HepG2 (cell line): ENCODE results near the gene FBXL4. TPM values are rescaled to one million over a fixed set of nuclear protein-coding genes. Genes with fewer than 3 reads are reported as not detected.

Experiments used
- EZH2 ChIP-seq: conservative IDR thresholded peaks from 2 replicates; pipeline ENCODE4 v1.6.1; 2012; ENCODE audit warnings: mild to moderate bottlenecking, low read depth, low read length, moderate library complexity
- HNRNPK ChIP-seq: fragments of 200-400 bp; formaldehyde crosslinking; IDR thresholded peaks from 2 replicates; pipeline ENCODE4 v1.6.1; 2018; ENCODE audit warnings: low read length, low read depth, moderate library complexity, mild to moderate bottlenecking; ENCODE audit not compliant: poor library complexity, severe bottlenecking
- IRF2 ChIP-seq: IDR thresholded peaks from 2 replicates; pipeline ENCODE4 v1.6.1; 2018; ENCODE audit warnings: missing genetic modification reagents, missing compliant biosample characterization
- KDM2A ChIP-seq: sonication (generic); formaldehyde crosslinking; IDR thresholded peaks from 2 replicates; pipeline ENCODE4 v1.4.0; 2020; ENCODE audit warnings: low read depth, missing genetic modification reagents, borderline replicate concordance
- PCBP2 ChIP-seq: fragments of 200-400 bp; formaldehyde crosslinking; optimal IDR thresholded peaks from 2 replicates; pipeline ENCODE3; 2018; ENCODE audit warnings: low read length, low read depth; ENCODE audit not compliant: poor library complexity, severe bottlenecking
- PHB2 ChIP-seq: fragments of 450-650 bp; IDR thresholded peaks from 2 replicates; pipeline ENCODE4 v1.6.1; 2018; ENCODE audit not compliant: partially characterized antibody
- SOX6 ChIP-seq, 2 experiments: fragments of 450-650 bp in 1 of 2; sonication (generic) in 1 of 2; formaldehyde crosslinking in 1 of 2; IDR thresholded peaks; 2 replicates each; pipeline versions ENCODE4 v1.4.0 to v1.6.1; 2017 to 2020; ENCODE audit warnings: antibody characterized with exemption in 1 of 2, mild to moderate bottlenecking in 1 of 2, missing genetic modification reagents in 1 of 2
- STAG1 ChIP-seq: sonication (generic); formaldehyde crosslinking; IDR thresholded peaks from 2 replicates; pipeline ENCODE4 v1.4.0; 2020; ENCODE audit warnings: missing genetic modification reagents
- TEAD3 ChIP-seq: optimal IDR thresholded peaks from 2 replicates; pipeline ENCODE3; 2016; ENCODE audit warnings: borderline replicate concordance
- polyA plus RNA-seq, 8 experiments: library from polyadenylated mRNA; depleted of rRNA in 3 of 8; stranded (reverse) in 7 of 8; unstranded in 1 of 8; fragments of >200 nt; fragmentation: Illumina TruSeq in 4 of 8; extraction: Trizol in 4 of 8; gene quantifications; 2 replicates each; pipeline versions ENCODE4 v1.2.1 to v1.2.3, GENCODE V29; 2011 to 2016; ENCODE audit warnings: low read depth in 4 of 8, missing spikeins in 1 of 8, mixed read lengths in 1 of 8; ENCODE audit not compliant: insufficient read depth in 1 of 8
- total RNA-seq, 5 experiments: library from RNA; depleted of rRNA; stranded (reverse); fragments of >200 nt; fragmentation: Illumina TruSeq; extraction: Trizol; gene quantifications; 2 replicates each; pipeline ENCODE4 v1.2.3, GENCODE V29; 2016; ENCODE audit warnings: low read depth in 1 of 5
- TF ChIP-seq, protein P1 (sequence below): sonication (generic); formaldehyde crosslinking; IDR thresholded peaks from 2 replicates; pipeline ENCODE4 v1.8.1; 2023; ENCODE audit warnings: mild to moderate bottlenecking, missing genetic modification reagents
- TF ChIP-seq, protein P2 (sequence below), 2 experiments: sonication (generic) in 1 of 2; formaldehyde crosslinking in 1 of 2; IDR thresholded peaks; 2 replicates each; pipeline versions ENCODE4 v1.4.0 to v1.6.1; 2018 to 2020; ENCODE audit warnings: missing genetic modification reagents in 2 of 2, borderline replicate concordance in 1 of 2, low read depth in 1 of 2, mild to moderate bottlenecking in 1 of 2, missing biosample characterization in 1 of 2
- TF ChIP-seq, protein P3 (sequence below): IDR thresholded peaks from 2 replicates; pipeline ENCODE4 v1.6.1; 2018; ENCODE audit warnings: missing genetic modification reagents
- TF ChIP-seq, protein P4 (sequence below): sonication (generic); formaldehyde crosslinking; IDR thresholded peaks from 2 replicates; pipeline ENCODE4 v1.4.0; 2020; ENCODE audit warnings: missing genetic modification reagents
- TF ChIP-seq, protein P5 (sequence below): IDR thresholded peaks from 2 replicates; pipeline ENCODE4 v1.6.1; 2018; ENCODE audit warnings: missing genetic modification reagents, mild to moderate bottlenecking, missing compliant biosample characterization

FBXL4 gene
- total and polyA plus RNA-seq, 2 of the 13 experiments (the other 11 are each of a cell fraction or from before 2014, with no cell fraction given) = 13.2 to 17.6 TPM

DNA sequence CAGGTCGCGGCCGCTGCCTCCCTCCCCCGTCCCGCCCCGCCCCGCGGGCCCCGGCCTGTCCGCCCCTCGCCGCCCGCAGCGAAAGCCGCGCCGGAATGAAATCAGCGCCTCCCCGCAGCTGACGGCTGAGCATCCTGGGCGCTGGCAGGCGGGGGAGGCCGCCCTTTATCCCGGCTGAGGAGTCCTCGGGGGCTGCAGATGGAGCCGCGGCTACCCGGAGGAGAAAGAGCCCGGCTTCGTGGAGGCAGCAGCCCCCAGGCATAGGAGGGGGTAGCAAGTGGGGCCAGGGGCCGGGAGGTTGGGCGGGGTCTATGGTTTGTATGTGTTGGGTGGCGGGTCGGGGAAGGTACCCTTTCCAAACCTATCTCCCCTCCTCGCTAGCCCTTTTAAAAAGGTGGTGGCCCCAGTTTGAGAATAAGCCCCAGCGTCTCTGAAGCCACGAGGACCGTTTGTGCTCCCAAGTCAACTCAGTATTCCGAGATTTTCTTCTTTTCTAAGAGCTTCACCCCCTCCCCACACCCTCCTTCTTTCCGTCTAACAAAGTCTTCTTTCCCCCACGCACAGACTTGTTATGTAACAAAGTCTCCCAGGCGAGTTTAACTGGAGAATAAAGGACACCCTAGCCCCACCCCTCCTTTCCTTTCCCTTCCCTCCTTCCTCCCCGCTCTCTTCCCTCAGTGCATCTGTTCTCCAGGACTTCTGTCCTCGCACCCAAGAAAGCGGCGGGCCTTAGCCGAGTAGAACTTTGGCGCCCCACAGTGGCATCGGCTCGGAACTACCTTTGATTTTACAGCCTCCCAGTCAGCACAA lies 102.3 kb downstream of the FBXL4 start (continued):
- TF ChIP-seq EZH2 (peak; percentile 62; the same call in 1 of the 2 replicates), TEAD3 (CRISPR knock-in tag) (peak; percentile 17), PCBP2 (peak; percentile 88), KDM2A (CRISPR knock-in tag) (peak; percentile 27; the same call in 1 of the 2 replicates), SOX6 (IDR thresholded peaks at IDR 0.05) (no peak), SOX6 (CRISPR knock-in tag; IDR thresholded peaks at IDR 0.05) (no peak), HNRNPK (peak; percentile 50), PHB2 (no peak), STAG1 (peak; percentile 94), IRF2 (CRISPR knock-in tag) (0 out of 2 replicates have a peak, but pooled peaks have one; percentile 39)
- TF ChIP-seq, protein P1, sequence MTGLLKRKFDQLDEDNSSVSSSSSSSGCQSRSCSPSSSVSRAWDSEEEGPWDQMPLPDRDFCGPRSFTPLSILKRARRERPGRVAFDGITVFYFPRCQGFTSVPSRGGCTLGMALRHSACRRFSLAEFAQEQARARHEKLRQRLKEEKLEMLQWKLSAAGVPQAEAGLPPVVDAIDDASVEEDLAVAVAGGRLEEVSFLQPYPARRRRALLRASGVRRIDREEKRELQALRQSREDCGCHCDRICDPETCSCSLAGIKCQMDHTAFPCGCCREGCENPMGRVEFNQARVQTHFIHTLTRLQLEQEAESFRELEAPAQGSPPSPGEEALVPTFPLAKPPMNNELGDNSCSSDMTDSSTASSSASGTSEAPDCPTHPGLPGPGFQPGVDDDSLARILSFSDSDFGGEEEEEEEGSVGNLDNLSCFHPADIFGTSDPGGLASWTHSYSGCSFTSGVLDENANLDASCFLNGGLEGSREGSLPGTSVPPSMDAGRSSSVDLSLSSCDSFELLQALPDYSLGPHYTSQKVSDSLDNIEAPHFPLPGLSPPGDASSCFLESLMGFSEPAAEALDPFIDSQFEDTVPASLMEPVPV = no peak
- TF ChIP-seq, protein P2, sequence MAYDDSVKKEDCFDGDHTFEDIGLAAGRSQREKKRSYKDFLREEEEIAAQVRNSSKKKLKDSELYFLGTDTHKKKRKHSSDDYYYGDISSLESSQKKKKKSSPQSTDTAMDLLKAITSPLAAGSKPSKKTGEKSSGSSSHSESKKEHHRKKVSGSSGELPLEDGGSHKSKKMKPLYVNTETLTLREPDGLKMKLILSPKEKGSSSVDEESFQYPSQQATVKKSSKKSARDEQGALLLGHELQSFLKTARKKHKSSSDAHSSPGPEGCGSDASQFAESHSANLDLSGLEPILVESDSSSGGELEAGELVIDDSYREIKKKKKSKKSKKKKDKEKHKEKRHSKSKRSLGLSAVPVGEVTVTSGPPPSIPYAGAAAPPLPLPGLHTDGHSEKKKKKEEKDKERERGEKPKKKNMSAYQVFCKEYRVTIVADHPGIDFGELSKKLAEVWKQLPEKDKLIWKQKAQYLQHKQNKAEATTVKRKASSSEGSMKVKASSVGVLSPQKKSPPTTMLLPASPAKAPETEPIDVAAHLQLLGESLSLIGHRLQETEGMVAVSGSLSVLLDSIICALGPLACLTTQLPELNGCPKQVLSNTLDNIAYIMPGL (CRISPR knock-in tag; IDR thresholded peaks at IDR 0.05; ENCODE audit: borderline replicate concordance in 1 of 2, low read depth in 1 of 2) = 0 out of 4 replicates have a peak, but pooled peaks of 1 of the 2 experiments have one; percentile 21
- TF ChIP-seq, protein P3, sequence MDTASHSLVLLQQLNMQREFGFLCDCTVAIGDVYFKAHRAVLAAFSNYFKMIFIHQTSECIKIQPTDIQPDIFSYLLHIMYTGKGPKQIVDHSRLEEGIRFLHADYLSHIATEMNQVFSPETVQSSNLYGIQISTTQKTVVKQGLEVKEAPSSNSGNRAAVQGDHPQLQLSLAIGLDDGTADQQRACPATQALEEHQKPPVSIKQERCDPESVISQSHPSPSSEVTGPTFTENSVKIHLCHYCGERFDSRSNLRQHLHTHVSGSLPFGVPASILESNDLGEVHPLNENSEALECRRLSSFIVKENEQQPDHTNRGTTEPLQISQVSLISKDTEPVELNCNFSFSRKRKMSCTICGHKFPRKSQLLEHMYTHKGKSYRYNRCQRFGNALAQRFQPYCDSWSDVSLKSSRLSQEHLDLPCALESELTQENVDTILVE (CRISPR knock-in tag) = no peak
- TF ChIP-seq, protein P4, sequence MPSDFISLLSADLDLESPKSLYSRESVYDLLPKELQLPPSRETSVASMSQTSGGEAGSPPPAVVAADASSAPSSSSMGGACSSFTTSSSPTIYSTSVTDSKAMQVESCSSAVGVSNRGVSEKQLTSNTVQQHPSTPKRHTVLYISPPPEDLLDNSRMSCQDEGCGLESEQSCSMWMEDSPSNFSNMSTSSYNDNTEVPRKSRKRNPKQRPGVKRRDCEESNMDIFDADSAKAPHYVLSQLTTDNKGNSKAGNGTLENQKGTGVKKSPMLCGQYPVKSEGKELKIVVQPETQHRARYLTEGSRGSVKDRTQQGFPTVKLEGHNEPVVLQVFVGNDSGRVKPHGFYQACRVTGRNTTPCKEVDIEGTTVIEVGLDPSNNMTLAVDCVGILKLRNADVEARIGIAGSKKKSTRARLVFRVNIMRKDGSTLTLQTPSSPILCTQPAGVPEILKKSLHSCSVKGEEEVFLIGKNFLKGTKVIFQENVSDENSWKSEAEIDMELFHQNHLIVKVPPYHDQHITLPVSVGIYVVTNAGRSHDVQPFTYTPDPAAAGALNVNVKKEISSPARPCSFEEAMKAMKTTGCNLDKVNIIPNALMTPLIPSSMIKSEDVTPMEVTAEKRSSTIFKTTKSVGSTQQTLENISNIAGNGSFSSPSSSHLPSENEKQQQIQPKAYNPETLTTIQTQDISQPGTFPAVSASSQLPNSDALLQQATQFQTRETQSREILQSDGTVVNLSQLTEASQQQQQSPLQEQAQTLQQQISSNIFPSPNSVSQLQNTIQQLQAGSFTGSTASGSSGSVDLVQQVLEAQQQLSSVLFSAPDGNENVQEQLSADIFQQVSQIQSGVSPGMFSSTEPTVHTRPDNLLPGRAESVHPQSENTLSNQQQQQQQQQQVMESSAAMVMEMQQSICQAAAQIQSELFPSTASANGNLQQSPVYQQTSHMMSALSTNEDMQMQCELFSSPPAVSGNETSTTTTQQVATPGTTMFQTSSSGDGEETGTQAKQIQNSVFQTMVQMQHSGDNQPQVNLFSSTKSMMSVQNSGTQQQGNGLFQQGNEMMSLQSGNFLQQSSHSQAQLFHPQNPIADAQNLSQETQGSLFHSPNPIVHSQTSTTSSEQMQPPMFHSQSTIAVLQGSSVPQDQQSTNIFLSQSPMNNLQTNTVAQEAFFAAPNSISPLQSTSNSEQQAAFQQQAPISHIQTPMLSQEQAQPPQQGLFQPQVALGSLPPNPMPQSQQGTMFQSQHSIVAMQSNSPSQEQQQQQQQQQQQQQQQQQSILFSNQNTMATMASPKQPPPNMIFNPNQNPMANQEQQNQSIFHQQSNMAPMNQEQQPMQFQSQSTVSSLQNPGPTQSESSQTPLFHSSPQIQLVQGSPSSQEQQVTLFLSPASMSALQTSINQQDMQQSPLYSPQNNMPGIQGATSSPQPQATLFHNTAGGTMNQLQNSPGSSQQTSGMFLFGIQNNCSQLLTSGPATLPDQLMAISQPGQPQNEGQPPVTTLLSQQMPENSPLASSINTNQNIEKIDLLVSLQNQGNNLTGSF (CRISPR knock-in tag) = no peak
- TF ChIP-seq, protein P5, sequence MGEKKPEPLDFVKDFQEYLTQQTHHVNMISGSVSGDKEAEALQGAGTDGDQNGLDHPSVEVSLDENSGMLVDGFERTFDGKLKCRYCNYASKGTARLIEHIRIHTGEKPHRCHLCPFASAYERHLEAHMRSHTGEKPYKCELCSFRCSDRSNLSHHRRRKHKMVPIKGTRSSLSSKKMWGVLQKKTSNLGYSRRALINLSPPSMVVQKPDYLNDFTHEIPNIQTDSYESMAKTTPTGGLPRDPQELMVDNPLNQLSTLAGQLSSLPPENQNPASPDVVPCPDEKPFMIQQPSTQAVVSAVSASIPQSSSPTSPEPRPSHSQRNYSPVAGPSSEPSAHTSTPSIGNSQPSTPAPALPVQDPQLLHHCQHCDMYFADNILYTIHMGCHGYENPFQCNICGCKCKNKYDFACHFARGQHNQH (CRISPR knock-in tag) = 0 out of 2 replicates have a peak, but pooled peaks have one; percentile 22
